Esophagus muscularis mucosa (tissue), 4 donors: ENCODE data around the gene URI1. TPM values are rescaled to one million over a fixed set of nuclear protein-coding genes. Genes with fewer than 3 reads are reported as not detected.
"Not testable (repeated sequence)": the region's sequence is repeated elsewhere in the genome, so short reads cannot be mapped to it uniquely, and the experiment has no call there.

Experiments used
- DNase-seq: peaks from one replicate; pipeline ENCODE4 v3.0.0-alpha.2; 2017; ENCODE audit errors: extremely low spot score
- H3K27ac ChIP-seq, 4 donors: fragments of 200-600 bp; sonication (generic); replicated peaks in 1 of 4; 1 replicate in 3 of 4; 2 replicates in 1 of 4; pipeline ENCODE4 v1.5.1; 2016 to 2019; ENCODE audit warnings: mild to moderate bottlenecking in 1 of 4
- H3K27me3 ChIP-seq, 4 donors: fragments of 200-600 bp; sonication (generic); one replicate each; pipeline versions ENCODE4 v1.5.1 to v1.6.0; 2016 to 2019
- H3K36me3 ChIP-seq, 4 donors: fragments of 200-600 bp; sonication (generic); one replicate each; pipeline ENCODE4 v1.5.1; 2016 to 2019
- H3K4me1 ChIP-seq, 4 donors: fragments of 200-600 bp; sonication (generic); one replicate each; pipeline ENCODE4 v1.5.1; 2016 to 2019
- H3K4me3 ChIP-seq, 4 donors: fragments of 200-600 bp; sonication (generic); 1 replicate in 2 of 4; 2 replicates in 2 of 4; pipeline ENCODE4 v1.5.1; 2016 to 2019; ENCODE audit warnings: mild to moderate bottlenecking in 4 of 4, moderate library complexity in 1 of 4
- H3K9me3 ChIP-seq, 4 donors: fragments of 200-600 bp; sonication (generic); 1 replicate in 3 of 4; 2 replicates in 1 of 4; pipeline ENCODE4 v1.5.1; 2016 to 2019
- EP300 ChIP-seq: sonication (generic); formaldehyde crosslinking; IDR thresholded peaks from one replicate; pipeline ENCODE4 v1.6.1; 2017; ENCODE audit warnings: antibody characterized with exemption
- POLR2A ChIP-seq: fragments of 450-650 bp; IDR thresholded peaks from one replicate; pipeline ENCODE4 v1.6.1; 2017; ENCODE audit warnings: antibody characterized with exemption, moderate library complexity, mild to moderate bottlenecking, low read depth
- POLR2AphosphoS5 ChIP-seq, 2 donors: sonication (generic); formaldehyde crosslinking; IDR thresholded peaks; one replicate each; pipeline ENCODE4 v1.6.1; 2017; ENCODE audit warnings: antibody characterized with exemption in 2 of 2
- WGBS: methylation state at CpG from one replicate; pipeline ENCODE4 v1.1.5; 2018; 5-methylcytosine and 5-hydroxymethylcytosine counted together
- intact Hi-C: fragments of 100-400 bp; cut with DNase I; formaldehyde crosslinking; loops from one replicate; pipeline ENCODE4 v1.15.1; 2023
- total RNA-seq, 4 donors: library from RNA; depleted of rRNA; stranded (reverse); fragments of >200 nt; gene quantifications; one replicate each; pipeline versions ENCODE4 v1.1.0 to v1.2.1, GENCODE V29; 2016
- TF ChIP-seq, protein P1 (sequence below), 3 experiments: fragments of 200-600 bp in 2 of 3; fragments of 450-650 bp in 1 of 3; sonication (generic) in 2 of 3; IDR thresholded peaks; one replicate each; pipeline ENCODE4 v1.5.1; 2017 to 2019; ENCODE audit warnings: antibody characterized with exemption in 3 of 3, mild to moderate bottlenecking in 2 of 3, moderate library complexity in 1 of 3

Gene URI1
- total RNA-seq, 4 donors from 2014 or later, result 56.4 to 67.8 (median 59.8) TPM

DNA sequence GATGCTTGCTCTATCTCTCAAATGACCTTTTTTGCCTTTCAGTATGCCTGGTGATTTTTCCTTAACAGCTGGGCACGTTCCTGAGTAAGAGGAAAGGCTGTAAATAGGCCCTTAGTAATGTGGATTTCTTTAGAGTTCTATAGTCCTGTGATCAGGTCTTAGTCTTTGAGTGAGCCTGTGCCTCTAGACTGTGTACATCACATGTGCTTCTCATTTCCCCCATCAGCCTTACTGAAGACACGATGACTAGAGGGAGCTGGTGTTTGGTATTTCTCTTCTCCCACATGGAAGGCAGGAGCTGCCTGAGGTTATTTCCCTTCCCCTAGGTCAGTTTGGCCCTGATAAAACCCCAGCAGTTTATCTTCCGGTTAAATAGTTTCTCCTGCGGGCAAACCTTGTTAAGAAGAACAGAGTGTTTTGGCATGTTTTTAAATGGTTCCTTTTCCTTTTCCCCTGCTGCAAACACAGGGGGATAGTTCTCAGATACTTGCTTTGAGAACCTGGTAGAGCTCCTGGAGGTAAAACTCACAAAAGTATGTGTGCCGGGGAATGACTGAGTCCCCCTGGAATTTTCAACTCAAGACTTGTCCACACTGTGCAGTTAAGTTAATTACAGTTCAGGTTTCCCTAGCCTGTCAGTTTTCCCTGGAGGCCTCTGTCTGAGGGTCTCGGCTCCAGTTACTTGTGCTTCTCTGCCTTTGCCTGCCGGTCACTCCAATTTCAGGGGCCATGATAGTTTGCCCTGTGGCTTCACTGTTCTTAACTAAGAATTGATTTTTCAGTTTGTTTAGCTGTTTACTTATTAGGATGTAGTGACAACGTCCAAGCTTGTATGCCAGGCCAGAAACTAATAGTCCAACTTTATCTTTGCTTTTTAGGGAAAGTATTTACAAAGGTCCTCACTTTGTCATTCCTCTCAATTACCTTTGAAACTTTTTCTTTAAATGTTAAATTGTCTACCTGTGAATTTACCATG is 94.4 kb downstream of the URI1 start:
- intact Hi-C loops, result no loop called here
- no peaks in the 10 kb centered on the region for H3K27me3 ChIP-seq
- peaks cover 6 to 31% (median 9%) of the 10 kb centered on the region in 4 donors for H3K36me3 ChIP-seq
- DNase-seq, result no peak
- H3K27ac ChIP-seq, result no peak overlapping the region
- no peaks in the 10 kb centered on the region for H3K9me3 ChIP-seq
- WGBS, result 83% methylated on average over 8 of the region's 8 CpGs
- H3K4me1 ChIP-seq, result no peaks in the 10 kb centered on the region
- no peak overlapping the region for H3K4me3 ChIP-seq
- TF ChIP-seq, protein P1, sequence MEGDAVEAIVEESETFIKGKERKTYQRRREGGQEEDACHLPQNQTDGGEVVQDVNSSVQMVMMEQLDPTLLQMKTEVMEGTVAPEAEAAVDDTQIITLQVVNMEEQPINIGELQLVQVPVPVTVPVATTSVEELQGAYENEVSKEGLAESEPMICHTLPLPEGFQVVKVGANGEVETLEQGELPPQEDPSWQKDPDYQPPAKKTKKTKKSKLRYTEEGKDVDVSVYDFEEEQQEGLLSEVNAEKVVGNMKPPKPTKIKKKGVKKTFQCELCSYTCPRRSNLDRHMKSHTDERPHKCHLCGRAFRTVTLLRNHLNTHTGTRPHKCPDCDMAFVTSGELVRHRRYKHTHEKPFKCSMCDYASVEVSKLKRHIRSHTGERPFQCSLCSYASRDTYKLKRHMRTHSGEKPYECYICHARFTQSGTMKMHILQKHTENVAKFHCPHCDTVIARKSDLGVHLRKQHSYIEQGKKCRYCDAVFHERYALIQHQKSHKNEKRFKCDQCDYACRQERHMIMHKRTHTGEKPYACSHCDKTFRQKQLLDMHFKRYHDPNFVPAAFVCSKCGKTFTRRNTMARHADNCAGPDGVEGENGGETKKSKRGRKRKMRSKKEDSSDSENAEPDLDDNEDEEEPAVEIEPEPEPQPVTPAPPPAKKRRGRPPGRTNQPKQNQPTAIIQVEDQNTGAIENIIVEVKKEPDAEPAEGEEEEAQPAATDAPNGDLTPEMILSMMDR (IDR thresholded peaks at IDR 0.05), result no peak
- no peak for TF ChIP-seq POLR2A
- no peak for TF ChIP-seq EP300
- TF ChIP-seq POLR2AphosphoS5 (IDR thresholded peaks at IDR 0.05), result no peak

DNA sequence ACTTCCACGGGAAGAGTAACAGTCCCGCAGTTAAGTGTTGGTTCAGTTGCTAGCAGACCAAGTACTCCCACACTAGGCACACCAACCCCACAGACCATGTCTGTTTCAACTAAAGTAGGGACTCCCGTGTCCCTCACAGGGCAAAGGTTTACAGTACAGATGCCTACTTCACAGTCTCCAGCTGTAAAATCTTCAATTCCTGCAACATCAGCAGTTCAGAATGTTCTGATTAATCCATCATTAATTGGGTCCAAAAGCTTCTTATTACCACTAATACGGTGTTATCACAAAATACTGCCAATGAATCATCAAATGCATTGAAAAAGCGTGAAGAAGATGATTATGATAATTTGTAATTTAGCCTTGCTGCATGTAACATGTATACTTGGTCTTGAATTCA is 95.8 kb downstream of the URI1 start:
- 94% methylated on average over 5 of the region's 5 CpGs for WGBS
- intact Hi-C loops, result no loop called here
- H3K4me1 ChIP-seq, result no peaks in the 10 kb centered on the region
- H3K27me3 ChIP-seq, result no peaks in the 10 kb centered on the region
- no peaks in the 10 kb centered on the region for H3K9me3 ChIP-seq
- no peak for TF ChIP-seq POLR2A
- TF ChIP-seq EP300, result no peak
- TF ChIP-seq POLR2AphosphoS5 (IDR thresholded peaks at IDR 0.05), result no peak
- TF ChIP-seq, protein P1 (IDR thresholded peaks at IDR 0.05), result no peak
- no peak overlapping the region for H3K4me3 ChIP-seq
- H3K36me3 ChIP-seq, result peaks cover 6 to 31% (median 9%) of the 10 kb centered on the region in 4 donors
- no peak overlapping the region for H3K27ac ChIP-seq
- no peak for DNase-seq

DNA sequence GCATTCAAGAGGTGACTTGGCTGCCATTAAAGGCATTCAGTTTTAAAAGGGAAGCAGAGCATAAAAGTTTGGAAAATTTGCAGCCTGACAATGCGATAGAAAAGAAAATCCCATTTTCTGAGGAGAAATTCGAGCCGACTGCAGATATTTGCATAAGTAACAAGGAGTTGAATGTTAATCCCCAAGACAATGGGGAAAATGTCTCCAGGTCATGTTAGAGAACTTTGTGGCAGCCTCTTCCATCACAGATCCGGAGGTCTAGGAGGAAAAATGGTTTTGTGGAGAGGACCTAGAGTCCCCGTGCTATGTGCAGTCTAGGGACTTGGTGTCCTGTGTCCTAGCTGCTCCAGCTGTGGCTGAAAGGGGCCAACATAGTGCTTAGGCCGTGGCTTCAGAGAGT is 99.9 kb downstream of the URI1 start:
- intact Hi-C loops, result not testable (repeated sequence)

DNA sequence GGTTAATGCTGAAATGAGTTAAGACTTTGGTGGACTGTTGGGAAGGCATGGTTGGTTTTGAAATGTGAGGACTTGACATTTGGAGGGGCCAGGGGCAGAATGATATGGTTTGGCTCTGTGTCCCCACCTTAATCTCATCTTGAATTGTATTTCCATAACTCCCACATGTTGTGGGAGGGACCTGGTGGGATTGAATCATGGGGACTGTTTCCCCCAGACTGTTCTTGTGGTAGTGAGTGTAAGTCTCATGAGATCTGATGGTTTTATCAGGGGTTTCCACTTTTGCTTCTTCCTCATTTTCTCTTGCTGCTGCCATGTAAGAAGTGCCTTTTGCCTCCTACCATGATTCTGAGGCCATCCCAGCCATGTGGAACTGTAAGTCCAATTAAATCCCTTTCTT is 101.0 kb downstream of the URI1 start:
- intact Hi-C loops, H3K9me3 ChIP-seq, H3K4me3 ChIP-seq, H3K27ac ChIP-seq, H3K36me3 ChIP-seq, DNase-seq, H3K27me3 ChIP-seq, H3K4me1 ChIP-seq: not testable (repeated sequence)

More for the DNA sequence above, 99.9 kb downstream of the URI1 start:
- WGBS, result 90% methylated on average over 6 of the region's 6 CpGs
- not testable (repeated sequence) for H3K4me1 ChIP-seq, DNase-seq, H3K27ac ChIP-seq, H3K27me3 ChIP-seq, H3K4me3 ChIP-seq, H3K9me3 ChIP-seq
- H3K36me3 ChIP-seq, result peaks cover 0 to 15% (median 6%) of the 10 kb centered on the region in 4 donors

DNA sequence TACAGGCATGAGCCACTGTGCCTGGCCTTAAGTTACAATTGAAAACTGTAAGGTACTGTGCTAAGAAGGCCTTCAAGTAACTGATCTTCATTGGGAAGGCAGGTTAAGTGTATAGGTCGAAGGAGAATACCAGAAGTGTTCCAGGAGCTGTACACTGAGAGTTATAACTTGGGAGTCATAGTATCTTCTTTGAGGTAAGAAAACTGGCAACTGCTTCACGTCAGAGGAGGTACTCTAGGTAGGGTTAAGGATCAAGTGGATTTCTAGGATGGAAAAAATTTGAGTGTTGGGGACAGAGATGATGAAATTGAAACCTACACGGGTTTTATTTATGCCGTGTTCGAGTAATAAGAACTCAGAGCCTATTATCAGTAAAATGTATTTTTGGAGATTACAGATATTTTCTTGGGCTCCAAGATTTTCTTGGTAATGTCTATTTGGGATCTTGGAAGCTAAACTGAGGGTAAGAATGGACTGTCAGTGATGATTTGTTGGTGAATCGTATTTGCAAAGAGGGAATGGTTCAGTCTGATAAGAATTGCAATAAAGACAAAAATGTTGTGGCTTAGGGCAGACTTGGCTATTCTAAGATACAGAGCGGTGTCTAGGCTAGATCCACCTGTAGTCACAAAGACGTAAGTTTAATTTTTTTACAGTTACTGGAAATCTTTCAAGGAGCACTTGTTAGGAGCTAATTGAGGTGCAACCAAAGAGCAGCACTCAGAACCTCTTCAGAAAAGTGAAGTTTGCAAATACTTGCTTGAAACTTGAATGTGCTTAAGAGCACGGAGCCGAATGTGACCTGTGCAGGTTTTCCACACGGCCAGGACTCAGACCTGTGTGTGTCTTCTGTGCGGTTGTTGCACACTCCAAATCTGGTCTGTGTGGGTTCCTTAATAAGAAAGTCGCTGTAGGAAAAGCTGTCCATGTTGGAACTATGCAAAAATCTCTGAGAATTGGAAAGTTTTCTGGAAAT is 102.5 kb downstream of the URI1 start:
- Histone ChIP-seq H3K4me1 (no peaks in the 10 kb centered on the region), H3K27ac (no peak overlapping the region), H3K27me3 (no peaks in the 10 kb centered on the region), H3K36me3 (no peaks in the 10 kb centered on the region), H3K4me3 (no peak overlapping the region), H3K9me3 (no peaks in the 10 kb centered on the region)
- intact Hi-C loops, result no loop called here
- TF ChIP-seq POLR2AphosphoS5 (IDR thresholded peaks at IDR 0.05), result no peak
- no peak for TF ChIP-seq EP300
- TF ChIP-seq, protein P1 (IDR thresholded peaks at IDR 0.05), result no peak
- TF ChIP-seq POLR2A, result no peak
- 93% methylated on average over 13 of the region's 13 CpGs for WGBS
- DNase-seq, result no peak
